GM12864 (cell line): Measurements from ENCODE around the gene SIPA1L3.

Experiments
- DNase-seq: peaks from one replicate; pipeline ENCODE4 v3.0.0-alpha.2; 2011; ENCODE audit warnings: low read depth
- H3K4me3 ChIP-seq: 2 replicates; pipeline ENCODE4 v1.5.1; 2011; ENCODE audit warnings: mild to moderate bottlenecking, low read depth, low read length, control low read depth
- CTCF ChIP-seq: IDR thresholded peaks from 2 replicates; pipeline ENCODE4 v1.5.1; 2011; ENCODE audit warnings: low read depth, mild to moderate bottlenecking, moderate library complexity, low read length, control low read depth, inconsistent platforms; ENCODE audit errors: missing control alignments

Gene SIPA1L3

GRCh38 chr19:37989855-37990254 is 82.8 kb downstream of the SIPA1L3 start:
- no peak for DNase-seq
- no peak overlapping the region for H3K4me3 ChIP-seq
- no peak for TF ChIP-seq CTCF

- TF ChIP-seq CTCF: no peak
- no peak for DNase-seq
- H3K4me3 ChIP-seq: no peak overlapping the region
These were observed 83.4 kb downstream of the SIPA1L3 start for GRCh38 chr19:37990362-37990761.

GRCh38 chr19:37991176-37991835 is 84.3 kb downstream of the SIPA1L3 start:
- no peak for DNase-seq
- no peak overlapping the region for H3K4me3 ChIP-seq
- no peak for TF ChIP-seq CTCF

GRCh38 chr19:37991841-37992248 is 84.8 kb downstream of the SIPA1L3 start:
- no peak overlapping the region for H3K4me3 ChIP-seq
- TF ChIP-seq CTCF: no peak
- DNase-seq: no peak

GRCh38 chr19:37992761-37993160 is 85.8 kb downstream of the SIPA1L3 start:
- DNase-seq: no peak
- TF ChIP-seq CTCF: no peak
- H3K4me3 ChIP-seq: no peak overlapping the region

GRCh38 chr19:37994823-37995130 is 87.8 kb downstream of the SIPA1L3 start:
- no peak overlapping the region for H3K4me3 ChIP-seq
- no peak for TF ChIP-seq CTCF
- no peak for DNase-seq

- no peak for DNase-seq
- no peak for TF ChIP-seq CTCF
- no peak overlapping the region for H3K4me3 ChIP-seq
These were observed 88.3 kb downstream of the SIPA1L3 start for GRCh38 chr19:37995346-37995745.
